ENCODE measurements around the gene DLG3. TPM values are rescaled to one million over a fixed set of nuclear protein-coding genes. Genes with fewer than 3 reads are reported as not detected.

Gene DLG3
- total and polyA plus RNA-seq, 2 of the 8 experiments (the other 6 are each of a cell fraction or from before 2014, with no cell fraction given), result 29.2 to 63.8 TPM

- no peak for TF ChIP-seq RAD21 (IDR thresholded peaks at IDR 0.05 in 1 of 2, conservative IDR thresholded peaks at IDR 0.05 in 1 of 2; ENCODE audit: low read depth in 2 of 2, low read length in 2 of 2)
- no peak for TF ChIP-seq BRCA1 (IDR thresholded peaks at IDR 0.05; ENCODE audit: low read depth, low read length)
- no peak for TF ChIP-seq GTF2F1 (IDR thresholded peaks at IDR 0.05; ENCODE audit: borderline replicate concordance, low read depth, low read length)
- TF ChIP-seq JUND (IDR thresholded peaks at IDR 0.05; ENCODE audit: low read length), result no peak
These were observed 11.6 kb downstream of the DLG3 start (continued) for GRCh38 chrX:70456256-70456655.
